HG03175 (cell line): ENCODE measurements around the gene ZYX.
"Not testable (repeated sequence)": the region's sequence is repeated elsewhere in the genome, so short reads cannot be mapped to it uniquely, and the experiment has no call there.

Experiments
- ATAC-seq: cut with Tn5 transposase; IDR thresholded peaks from one replicate; pipeline ENCODE4 v1.9.1; 2021; ENCODE audit warnings: mild to moderate bottlenecking, moderate library complexity; ENCODE audit not compliant: unreplicated experiment

Gene ZYX

GRCh38 chr7:143384661-143385631 is 3.8 kb downstream of the ZYX start:
- ATAC-seq = no peak

- ATAC-seq = peak; percentile 39
These were observed 5.0 kb downstream of the ZYX start for GRCh38 chr7:143385891-143386781.

GRCh38 chr7:143387156-143387975 is 6.2 kb downstream of the ZYX start:
- ATAC-seq = no peak

GRCh38 chr7:143388051-143388450 is 6.9 kb downstream of the ZYX start:
- ATAC-seq = no peak

GRCh38 chr7:143388491-143389101 is 7.5 kb downstream of the ZYX start:
- ATAC-seq = no peak

- no peak for ATAC-seq
These were observed 8.4 kb downstream of the ZYX start for GRCh38 chr7:143389316-143390103.

GRCh38 chr7:143390104-143390772 is 9.1 kb downstream of the ZYX start:
- ATAC-seq = no peak

- no peak for ATAC-seq
These were observed 9.7 kb downstream of the ZYX start for GRCh38 chr7:143390773-143391317.

GRCh38 chr7:143391462-143392404 is 10.6 kb downstream of the ZYX start:
- ATAC-seq = no peak

- ATAC-seq = not testable (repeated sequence)
These were observed 11.3 kb downstream of the ZYX start for GRCh38 chr7:143392427-143392826.

- ATAC-seq = no peak
These were observed 11.7 kb downstream of the ZYX start for GRCh38 chr7:143392875-143393266.

GRCh38 chr7:143393267-143394041 is 12.3 kb downstream of the ZYX start:
- no peak for ATAC-seq

- no peak for ATAC-seq
These were observed 12.9 kb downstream of the ZYX start for GRCh38 chr7:143394068-143394467.

GRCh38 chr7:143394777-143395176 is 13.6 kb downstream of the ZYX start:
- ATAC-seq = no peak

GRCh38 chr7:143395187-143396149 is 14.3 kb downstream of the ZYX start:
- ATAC-seq = peak; percentile 58

- ATAC-seq = no peak
These were observed 15.0 kb downstream of the ZYX start for GRCh38 chr7:143396182-143396581.
